CD4-positive, alpha-beta T cell treated with Interferon gamma for 1 hour (primary cell): Measurements from ENCODE around the gene REST.
A peak's percentile ranks its signal among the peaks of the same experiment; 100 is the strongest.

Experiments used
- DNase-seq: peaks from one replicate; pipeline ENCODE4 v3.0.0-alpha.2; 2020

Gene REST

GRCh38 chr4:56979421-56980072 lies 71.8 kb downstream of the REST start:
- peak; percentile 38 for DNase-seq

- DNase-seq: no peak
Measured at GRCh38 chr4:56981795-56982201, 74.1 kb downstream of the REST start.

- no peak for DNase-seq
Measured at GRCh38 chr4:56986192-56986591, 78.5 kb downstream of the REST start.

GRCh38 chr4:56986952-56987351 lies 79.3 kb downstream of the REST start:
- DNase-seq: no peak

- no peak for DNase-seq
Measured at GRCh38 chr4:56990109-56990905, 82.6 kb downstream of the REST start.

GRCh38 chr4:56995525-56995924 lies 87.8 kb downstream of the REST start:
- no peak for DNase-seq

GRCh38 chr4:56999751-57000150 lies 92.1 kb downstream of the REST start:
- no peak for DNase-seq

GRCh38 chr4:57013543-57014120 lies 105.9 kb downstream of the REST start:
- no peak for DNase-seq
